Fibroblast of skin of right quadriceps (primary cell): ENCODE results near the gene TMEM59.
"Not testable (repeated sequence)": the region's sequence is repeated elsewhere in the genome, so short reads cannot be mapped to it uniquely, and the experiment has no call there.

Experiments
- DNase-seq: peaks from one replicate; pipeline ENCODE4 v3.0.0-alpha.2; 2013

TMEM59 gene

GRCh38 chr1:54052934-54053744 is at the start of gene TMEM59, which contains the start of gene TCEANC2:
Gene TMEM59 (minus strand): TSS chr1:54053204. CDS start chr1:54053188, 16 bp downstream.
Gene TCEANC2 (plus strand): TSS chr1:54053608. CDS start chr1:54054423, 815 bp downstream.
- peak; percentile 99 for DNase-seq

GRCh38 chr1:54100500-54100899 is 47.5 kb upstream of the TMEM59 start:
- no peak for DNase-seq

- DNase-seq: no peak
These were observed 46.1 kb upstream of the TMEM59 start for GRCh38 chr1:54099061-54099610.

GRCh38 chr1:54096877-54097240 is 43.9 kb upstream of the TMEM59 start:
- DNase-seq: no peak

GRCh38 chr1:54096227-54096876 is 43.3 kb upstream of the TMEM59 start:
- no peak for DNase-seq

GRCh38 chr1:54095546-54096226 is 42.7 kb upstream of the TMEM59 start:
- DNase-seq: peak; percentile 9

- DNase-seq: not testable (repeated sequence)
These were observed 41.7 kb upstream of the TMEM59 start for GRCh38 chr1:54094730-54095105.

- DNase-seq: no peak
These were observed 41.2 kb upstream of the TMEM59 start for GRCh38 chr1:54094001-54094729.

GRCh38 chr1:54091666-54092065 is 38.7 kb upstream of the TMEM59 start:
- DNase-seq: no peak

GRCh38 chr1:54088385-54088784 is 35.4 kb upstream of the TMEM59 start:
- DNase-seq: no peak

GRCh38 chr1:54086754-54087153 is 33.8 kb upstream of the TMEM59 start:
- DNase-seq: no peak

- no peak for DNase-seq
These were observed 31.8 kb upstream of the TMEM59 start for GRCh38 chr1:54084794-54085193.

GRCh38 chr1:54081306-54082270 is 28.6 kb upstream of the TMEM59 start:
- DNase-seq: peak; percentile 28

- DNase-seq: no peak
These were observed 27.6 kb upstream of the TMEM59 start for GRCh38 chr1:54080598-54081049.

GRCh38 chr1:54077359-54077758 is 24.4 kb upstream of the TMEM59 start:
- no peak for DNase-seq

GRCh38 chr1:54070171-54070837 is 17.3 kb upstream of the TMEM59 start:
- peak; percentile 67 for DNase-seq

GRCh38 chr1:54069791-54070170 is 16.8 kb upstream of the TMEM59 start:
- DNase-seq: peak; percentile 3

GRCh38 chr1:54064299-54064698 is 11.3 kb upstream of the TMEM59 start:
- DNase-seq: no peak

- no peak for DNase-seq
These were observed 1.4 kb upstream of the TMEM59 start for GRCh38 chr1:54054438-54054749.

GRCh38 chr1:54053745-54054437 is 887 bp upstream of the TMEM59 start:
- DNase-seq: no peak
